ENCODE results near the gene CHRDL2. TPM values are rescaled to one million over a fixed set of nuclear protein-coding genes. Genes with fewer than 3 reads are reported as not detected.

Gene CHRDL2
- total RNA-seq, 4 donors from 2014 or later = 0.20 TPM; not detected in 3

- Histone ChIP-seq H3K4me3 (no peak overlapping the region), H3K36me3 (no peaks in the 10 kb centered on the region), H3K27ac (no peak overlapping the region), H3K9me3 (no peaks in the 10 kb centered on the region), H3K27me3 (no peaks in the 10 kb centered on the region), H3K4me1 (peaks cover 30 to 33% of the 10 kb centered on the region in 2 donors)
- ATAC-seq (no peak), DNase-seq (no peak)
- in situ Hi-C loops (cut with MboI; ENCODE audit: low sequenced_read_pairs in 4 of 4) (no loop called here), intact Hi-C loops (cut with DNase I; ENCODE audit: low total_unique reads) (loop anchor here (10.0 kb wide), 1 partner anchor 672 kb away; no protein-coding TSS in a partner anchor)
- TF ChIP-seq CTCF (IDR thresholded peaks at IDR 0.05 in 4 of 5, conservative IDR thresholded peaks at IDR 0.05 in 1 of 5) = no peak
Observed at GRCh38 chr11:74777038-74777437, 45.8 kb upstream of the CHRDL2 start.

DNA sequence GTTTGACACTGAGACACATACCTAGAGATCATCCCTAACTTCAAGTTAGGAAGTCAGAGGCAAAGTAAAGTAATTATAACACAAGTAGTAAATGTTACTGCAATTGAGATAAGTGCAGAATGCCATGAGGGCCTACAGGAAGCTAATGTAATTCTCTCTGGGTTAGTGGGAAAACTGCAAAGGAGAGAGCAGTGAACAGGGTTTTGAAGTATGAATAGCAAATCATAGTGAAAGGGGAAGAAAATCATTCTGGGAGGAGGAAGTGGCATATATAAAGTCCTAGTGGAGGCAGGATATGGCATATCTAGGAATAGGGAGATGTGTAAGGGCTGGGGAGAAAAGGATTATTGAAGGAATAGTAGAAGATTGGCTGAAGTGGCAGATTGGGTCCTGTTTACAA lies 45.3 kb upstream of the CHRDL2 start:
- Histone ChIP-seq H3K4me1 (peaks cover 27 to 33% of the 10 kb centered on the region in 2 donors), H3K27ac (no peak overlapping the region), H3K27me3 (no peaks in the 10 kb centered on the region), H3K4me3 (no peak overlapping the region), H3K9me3 (no peaks in the 10 kb centered on the region), H3K36me3 (no peaks in the 10 kb centered on the region)
- in situ Hi-C loops (cut with MboI; ENCODE audit: low sequenced_read_pairs in 4 of 4) = no loop called here
- intact Hi-C loops (cut with DNase I; ENCODE audit: low total_unique reads) = loop anchor here (10.0 kb wide), 1 partner anchor 672 kb away; no protein-coding TSS in a partner anchor
- TF ChIP-seq POLR2A (IDR thresholded peaks at IDR 0.05) = no peak
- TF ChIP-seq CTCF (IDR thresholded peaks at IDR 0.05 in 4 of 5, conservative IDR thresholded peaks at IDR 0.05 in 1 of 5) = no peak
- DNase-seq (no peak), ATAC-seq (no peak)

DNA sequence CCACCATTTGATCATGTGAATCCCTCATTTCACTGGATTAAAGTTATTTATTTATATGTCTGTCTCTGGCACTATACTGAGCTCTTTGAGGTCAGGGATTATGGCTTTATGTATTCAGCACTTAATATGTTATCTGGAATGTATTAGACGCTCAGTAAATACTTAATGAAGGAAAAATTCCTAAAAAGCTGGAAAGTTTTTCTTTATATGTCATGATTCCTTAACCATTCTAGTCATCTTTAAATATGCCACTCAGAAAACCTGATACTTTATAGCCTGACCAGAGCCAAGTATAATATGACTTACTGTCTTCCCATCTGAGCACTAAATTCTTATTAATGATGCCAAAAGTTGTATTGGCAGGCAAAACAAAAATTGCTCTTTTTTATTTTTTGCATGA lies 44.5 kb upstream of the CHRDL2 start:
- DNase-seq (no peak), ATAC-seq (no peak)
- in situ Hi-C loops (cut with MboI; ENCODE audit: low sequenced_read_pairs in 4 of 4) = no loop called here

DNA sequence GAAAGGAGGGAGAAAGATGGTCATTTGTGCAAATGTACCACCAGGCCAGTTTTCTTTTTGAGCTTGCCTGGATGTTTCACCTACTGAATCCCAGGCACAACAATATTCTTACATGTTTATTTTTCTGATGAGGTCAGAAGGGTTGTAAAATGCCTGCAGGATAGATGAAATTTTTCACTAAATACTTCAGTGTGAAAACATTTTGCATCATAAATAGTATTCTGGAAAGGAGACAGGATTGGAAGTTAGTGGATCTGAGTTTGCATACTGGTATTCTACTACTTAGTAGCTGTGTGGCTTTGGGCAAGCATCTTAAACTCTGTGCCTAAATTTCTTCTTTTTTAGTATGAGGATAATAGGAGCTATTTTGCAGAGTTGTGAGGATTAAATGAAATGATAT lies 42.2 kb upstream of the CHRDL2 start:
- no peaks in the 10 kb centered on the region for H3K27me3 ChIP-seq
- no peak for TF ChIP-seq POLR2A (IDR thresholded peaks at IDR 0.05)
- TF ChIP-seq CTCF (IDR thresholded peaks at IDR 0.05 in 4 of 5, conservative IDR thresholded peaks at IDR 0.05 in 1 of 5) = no peak
- no peaks in the 10 kb centered on the region for H3K36me3 ChIP-seq
- H3K9me3 ChIP-seq = no peaks in the 10 kb centered on the region
- intact Hi-C loops (cut with DNase I; ENCODE audit: low total_unique reads) = loop anchor here (10.0 kb wide), 1 partner anchor 669 kb away; no protein-coding TSS in a partner anchor
- no peak overlapping the region for H3K27ac ChIP-seq
- ATAC-seq (no peak), DNase-seq (no peak)
- H3K4me1 ChIP-seq = peaks cover 20 to 25% of the 10 kb centered on the region in 2 donors
- in situ Hi-C loops (cut with MboI; ENCODE audit: low sequenced_read_pairs in 4 of 4) = no loop called here
- no peak overlapping the region for H3K4me3 ChIP-seq

More for the DNA sequence above, 44.5 kb upstream of the CHRDL2 start:
- Histone ChIP-seq H3K27ac (no peak overlapping the region), H3K4me1 (peaks cover 20 to 29% of the 10 kb centered on the region in 2 donors), H3K36me3 (no peaks in the 10 kb centered on the region), H3K4me3 (no peak overlapping the region), H3K27me3 (no peaks in the 10 kb centered on the region), H3K9me3 (no peaks in the 10 kb centered on the region)
- no peak for TF ChIP-seq CTCF (IDR thresholded peaks at IDR 0.05 in 4 of 5, conservative IDR thresholded peaks at IDR 0.05 in 1 of 5)
- no peak for TF ChIP-seq POLR2A (IDR thresholded peaks at IDR 0.05)
- intact Hi-C loops (cut with DNase I; ENCODE audit: low total_unique reads) = loop anchor here (10.0 kb wide), 1 partner anchor 671 kb away; no protein-coding TSS in a partner anchor

- H3K4me1 ChIP-seq = peaks cover 16 to 25% of the 10 kb centered on the region in 2 donors
- no peaks in the 10 kb centered on the region for H3K27me3 ChIP-seq
- no peak overlapping the region for H3K4me3 ChIP-seq
- H3K27ac ChIP-seq = no peak overlapping the region
- ATAC-seq (no peak), DNase-seq (no peak)
- no peak for TF ChIP-seq CTCF (IDR thresholded peaks at IDR 0.05 in 4 of 5, conservative IDR thresholded peaks at IDR 0.05 in 1 of 5)
- no peaks in the 10 kb centered on the region for H3K9me3 ChIP-seq
- intact Hi-C loops (cut with DNase I; ENCODE audit: low total_unique reads) (loop anchor here (10.0 kb wide), 1 partner anchor 666 kb away; no protein-coding TSS in a partner anchor), in situ Hi-C loops (cut with MboI; ENCODE audit: low sequenced_read_pairs in 4 of 4) (no loop called here)
- H3K36me3 ChIP-seq = no peaks in the 10 kb centered on the region
Observed at GRCh38 chr11:74771139-74771538, 39.9 kb upstream of the CHRDL2 start.

All from gastrocnemius medialis (tissue), 4 donors.